ENCODE results near the gene NAA38.
A peak's percentile ranks its signal among the peaks of the same experiment; 100 is the strongest.

The NAA38 gene, protein sequence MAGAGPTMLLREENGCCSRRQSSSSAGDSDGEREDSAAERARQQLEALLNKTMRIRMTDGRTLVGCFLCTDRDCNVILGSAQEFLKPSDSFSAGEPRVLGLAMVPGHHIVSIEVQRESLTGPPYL

DNA sequence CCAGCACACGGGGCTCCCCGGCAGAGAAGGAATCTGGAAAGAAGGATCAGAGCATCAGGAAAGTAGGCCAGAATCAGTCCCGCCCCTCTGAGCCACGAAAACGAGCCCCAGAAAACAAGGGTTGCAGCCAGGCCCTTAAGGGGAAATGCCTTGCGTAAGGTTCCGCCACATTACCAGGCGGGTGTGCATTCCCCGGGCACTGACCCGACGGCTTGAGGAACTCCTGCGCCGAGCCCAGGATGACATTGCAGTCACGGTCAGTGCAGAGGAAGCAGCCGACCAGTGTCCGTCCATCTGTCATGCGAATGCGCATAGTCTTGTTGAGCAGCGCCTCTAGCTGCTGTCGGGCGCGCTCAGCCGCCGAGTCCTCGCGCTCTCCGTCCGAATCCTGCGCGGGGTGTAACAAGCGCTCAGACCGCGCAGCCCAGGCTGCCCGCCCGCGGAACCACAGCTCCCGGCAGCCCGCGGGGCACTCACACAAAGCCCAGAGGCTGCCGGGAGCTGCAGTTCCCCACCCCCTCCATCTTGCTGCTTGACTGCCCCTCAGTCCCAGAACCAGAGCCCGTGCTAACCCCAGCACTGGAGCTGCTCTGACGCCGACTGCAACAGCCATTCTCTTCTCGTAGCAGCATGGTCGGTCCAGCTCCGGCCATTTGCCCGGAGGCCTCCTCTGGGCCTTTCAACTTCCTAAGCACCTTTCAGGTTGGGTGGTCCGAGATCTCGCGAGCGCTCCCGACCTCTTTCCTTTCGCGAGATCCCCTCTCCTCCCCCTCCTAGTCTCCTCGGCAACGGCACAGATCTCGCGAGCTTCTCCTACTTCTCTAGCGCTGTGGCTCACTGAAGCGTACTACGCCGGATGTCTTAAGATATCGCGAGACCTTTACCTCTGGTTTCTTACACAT is at the start of gene NAA38:
Gene NAA38 (minus strand): TSS at position 749 of the 902 bp plus-strand sequence. CDS start 96 bp downstream, at position 653.
- Mint-ChIP-seq H3K4me3 (no peak within 1 kb of the TSS), H3K4me1 (peaks cover 14% of the 10 kb centered on the region), H3K27me3 (no peaks in the 10 kb centered on the region), H3K36me3 (ENCODE audit: low read depth) (peaks cover 30% of the 10 kb centered on the region), H3K27ac (no peak within 1 kb of the TSS), H3K9me3 (no peaks in the 10 kb centered on the region)
- ATAC-seq = peak; percentile 89
- peak; percentile 91 for DNase-seq

DNA sequence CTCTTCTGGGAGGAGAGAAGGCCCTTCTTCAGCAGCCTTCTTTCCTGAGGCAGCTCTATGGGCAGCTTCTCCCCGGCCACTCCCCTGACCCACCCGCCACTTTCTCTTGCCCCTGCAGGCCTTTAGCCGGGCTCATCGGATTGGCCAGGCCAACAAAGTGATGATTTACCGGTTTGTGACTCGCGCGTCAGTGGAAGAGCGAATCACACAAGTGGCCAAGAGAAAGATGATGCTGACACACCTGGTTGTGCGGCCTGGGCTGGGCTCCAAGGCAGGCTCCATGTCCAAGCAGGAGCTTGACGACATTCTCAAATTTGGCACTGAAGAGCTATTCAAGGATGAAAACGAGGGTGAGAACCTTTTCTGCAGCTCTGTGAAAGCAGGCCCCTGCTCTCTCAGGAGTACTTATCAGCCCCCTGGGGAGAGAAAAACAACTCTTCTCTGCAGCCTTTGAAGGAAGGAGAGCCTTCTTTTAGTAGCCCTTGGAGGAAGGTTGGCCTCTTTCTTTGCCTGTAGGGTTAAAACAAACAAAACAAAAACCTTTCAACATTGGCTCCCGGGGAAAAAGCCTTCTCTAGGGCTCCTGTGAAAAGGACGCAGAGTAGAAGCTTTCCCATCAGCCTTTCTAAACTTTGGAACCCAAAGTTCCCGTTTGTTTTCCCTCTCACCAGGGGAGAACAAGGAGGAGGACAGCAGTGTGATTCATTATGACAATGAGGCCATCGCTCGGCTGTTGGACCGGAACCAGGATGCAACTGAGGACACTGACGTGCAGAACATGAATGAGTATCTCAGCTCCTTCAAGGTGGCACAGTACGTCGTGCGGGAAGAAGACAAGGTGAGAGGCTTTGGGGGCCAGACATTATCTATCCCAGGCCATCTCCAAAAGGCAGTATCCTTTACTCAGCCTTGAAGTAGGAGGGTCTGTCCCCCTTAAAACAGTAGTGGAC is 46.1 kb upstream of the NAA38 start:
- H3K27me3 Mint-ChIP-seq = no peaks in the 10 kb centered on the region
- peaks cover 63% of the 10 kb centered on the region for H3K36me3 Mint-ChIP-seq (ENCODE audit: low read depth)
- H3K4me3 Mint-ChIP-seq = no peak overlapping the region
- DNase-seq (no peak), ATAC-seq (no peak)
- H3K9me3 Mint-ChIP-seq = no peaks in the 10 kb centered on the region
- no peaks in the 10 kb centered on the region for H3K4me1 Mint-ChIP-seq
- no peak overlapping the region for H3K27ac Mint-ChIP-seq

DNA sequence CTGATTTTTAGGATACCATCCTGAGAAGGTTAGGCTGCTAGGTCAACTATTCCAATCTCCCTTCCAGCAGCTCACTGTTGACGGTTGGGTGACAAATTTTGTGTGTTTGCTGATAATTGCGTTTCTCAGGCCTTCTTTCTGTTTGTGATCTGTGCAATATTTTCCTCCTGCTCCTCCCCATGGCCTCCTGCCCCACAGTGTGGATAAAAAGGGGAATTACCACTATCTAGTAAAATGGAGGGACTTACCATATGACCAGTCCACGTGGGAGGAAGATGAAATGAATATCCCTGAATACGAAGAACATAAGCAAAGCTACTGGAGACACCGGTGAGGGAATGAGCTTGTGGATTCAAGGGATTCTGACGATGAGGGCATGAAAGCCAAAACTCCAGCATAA is 40.4 kb upstream of the NAA38 start:
- Mint-ChIP-seq H3K27ac (peak overlapping the region; percentile 81), H3K4me1 (peaks cover 12% of the 10 kb centered on the region), H3K27me3 (no peaks in the 10 kb centered on the region), H3K9me3 (no peaks in the 10 kb centered on the region), H3K4me3 (no peak overlapping the region), H3K36me3 (ENCODE audit: low read depth) (peaks cover 65% of the 10 kb centered on the region)
- DNase-seq (no peak), ATAC-seq (peak; percentile 74)

DNA sequence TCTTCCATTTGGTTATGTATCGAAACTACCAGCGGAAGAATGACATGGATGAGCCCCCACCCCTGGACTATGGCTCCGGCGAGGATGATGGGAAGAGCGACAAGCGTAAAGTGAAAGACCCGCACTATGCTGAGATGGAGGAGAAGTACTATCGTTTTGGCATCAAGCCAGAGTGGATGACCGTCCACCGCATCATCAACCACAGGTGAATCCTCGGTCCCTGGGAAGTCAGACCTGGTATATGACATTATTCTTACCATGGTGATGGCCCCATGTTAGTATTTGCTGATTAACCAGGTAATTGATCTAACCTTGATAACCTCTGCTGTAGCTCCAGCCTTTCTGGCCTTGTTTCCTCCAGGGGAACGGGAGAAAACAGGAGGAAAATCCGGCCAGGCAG is 39.7 kb upstream of the NAA38 start:
- H3K4me1 Mint-ChIP-seq = peaks cover 12% of the 10 kb centered on the region
- ATAC-seq (no peak), DNase-seq (no peak)
- no peaks in the 10 kb centered on the region for H3K9me3 Mint-ChIP-seq
- peak overlapping the region; percentile 81 for H3K27ac Mint-ChIP-seq
- H3K27me3 Mint-ChIP-seq = no peaks in the 10 kb centered on the region
- H3K36me3 Mint-ChIP-seq (ENCODE audit: low read depth) = peaks cover 61% of the 10 kb centered on the region
- H3K4me3 Mint-ChIP-seq = no peak overlapping the region

DNA sequence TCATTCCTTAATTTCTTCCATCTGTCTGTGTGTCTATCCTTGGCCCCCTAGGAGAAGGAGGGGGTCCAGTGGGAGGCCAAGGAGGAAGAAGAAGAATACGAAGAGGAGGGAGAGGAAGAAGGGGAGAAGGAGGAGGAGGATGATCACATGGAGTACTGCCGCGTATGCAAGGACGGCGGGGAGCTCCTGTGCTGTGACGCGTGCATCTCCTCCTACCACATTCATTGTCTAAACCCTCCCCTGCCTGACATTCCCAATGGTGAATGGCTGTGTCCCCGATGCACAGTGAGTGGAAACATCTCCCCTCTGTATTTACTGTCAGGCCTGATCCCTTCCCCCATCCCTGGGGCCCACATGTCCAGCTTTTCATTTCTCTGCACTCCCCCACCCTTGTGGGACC is 37.5 kb upstream of the NAA38 start:
- no peak for DNase-seq
- no peaks in the 10 kb centered on the region for H3K9me3 Mint-ChIP-seq
- peaks cover 62% of the 10 kb centered on the region for H3K36me3 Mint-ChIP-seq (ENCODE audit: low read depth)

DNA sequence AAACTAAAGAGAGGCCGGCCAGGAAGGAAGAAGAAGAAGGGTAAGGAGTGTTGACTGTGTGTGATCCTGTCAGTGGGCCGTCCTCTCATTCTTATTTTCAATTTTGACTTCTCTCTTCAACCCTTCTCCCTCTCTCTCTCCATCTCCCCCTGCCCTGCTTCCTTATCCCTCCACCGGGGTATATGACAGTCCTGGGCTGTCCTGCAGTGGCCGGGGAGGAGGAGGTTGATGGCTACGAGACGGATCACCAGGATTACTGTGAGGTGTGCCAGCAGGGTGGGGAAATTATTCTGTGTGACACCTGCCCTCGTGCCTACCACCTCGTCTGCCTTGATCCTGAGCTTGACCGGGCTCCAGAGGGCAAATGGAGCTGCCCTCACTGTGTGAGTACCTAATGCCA is 36.9 kb upstream of the NAA38 start:
- DNase-seq (no peak), ATAC-seq (no peak)
- peaks cover 60% of the 10 kb centered on the region for H3K36me3 Mint-ChIP-seq (ENCODE audit: low read depth)
- H3K27me3 Mint-ChIP-seq = no peaks in the 10 kb centered on the region
- H3K4me1 Mint-ChIP-seq = peaks cover 16% of the 10 kb centered on the region
- no peak overlapping the region for H3K4me3 Mint-ChIP-seq
- no peak overlapping the region for H3K27ac Mint-ChIP-seq
- no peaks in the 10 kb centered on the region for H3K9me3 Mint-ChIP-seq

More for the DNA sequence above, 37.5 kb upstream of the NAA38 start:
- H3K4me3 Mint-ChIP-seq = no peak overlapping the region
- no peak overlapping the region for H3K27ac Mint-ChIP-seq
- peaks cover 16% of the 10 kb centered on the region for H3K4me1 Mint-ChIP-seq
- no peaks in the 10 kb centered on the region for H3K27me3 Mint-ChIP-seq
- ATAC-seq = no peak

DNA sequence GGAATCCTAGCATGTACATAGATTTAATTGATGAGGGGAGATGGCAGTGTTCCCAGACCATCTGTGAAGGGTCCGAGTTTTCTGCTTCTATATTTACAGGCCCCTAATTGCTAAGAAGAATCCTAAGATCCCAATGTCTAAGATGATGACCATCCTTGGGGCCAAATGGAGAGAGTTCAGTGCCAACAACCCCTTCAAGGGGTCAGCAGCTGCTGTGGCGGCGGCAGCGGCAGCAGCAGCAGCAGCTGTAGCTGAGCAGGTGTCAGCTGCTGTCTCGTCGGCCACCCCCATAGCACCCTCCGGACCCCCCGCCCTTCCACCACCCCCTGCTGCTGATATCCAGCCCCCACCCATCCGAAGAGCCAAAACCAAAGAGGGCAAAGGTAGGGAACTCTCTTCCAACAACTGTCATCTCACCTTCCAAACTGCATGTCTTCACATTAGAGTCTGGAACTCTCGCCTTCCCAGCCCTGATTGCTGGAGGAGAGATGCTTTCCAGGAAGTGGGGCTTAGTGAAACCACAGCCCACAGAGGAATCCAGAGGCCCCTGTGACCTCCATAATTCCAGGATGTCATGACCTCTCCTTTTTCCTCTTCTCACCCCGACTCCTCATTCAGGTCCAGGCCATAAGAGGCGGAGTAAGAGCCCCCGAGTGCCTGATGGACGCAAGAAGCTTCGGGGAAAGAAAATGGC is 36.0 kb upstream of the NAA38 start:
- Mint-ChIP-seq H3K9me3 (no peaks in the 10 kb centered on the region), H3K4me3 (no peak overlapping the region), H3K27me3 (no peaks in the 10 kb centered on the region), H3K27ac (no peak overlapping the region), H3K4me1 (peaks cover 16% of the 10 kb centered on the region), H3K36me3 (ENCODE audit: low read depth) (peaks cover 55% of the 10 kb centered on the region)
- DNase-seq = no peak
- ATAC-seq = no peak

DNA sequence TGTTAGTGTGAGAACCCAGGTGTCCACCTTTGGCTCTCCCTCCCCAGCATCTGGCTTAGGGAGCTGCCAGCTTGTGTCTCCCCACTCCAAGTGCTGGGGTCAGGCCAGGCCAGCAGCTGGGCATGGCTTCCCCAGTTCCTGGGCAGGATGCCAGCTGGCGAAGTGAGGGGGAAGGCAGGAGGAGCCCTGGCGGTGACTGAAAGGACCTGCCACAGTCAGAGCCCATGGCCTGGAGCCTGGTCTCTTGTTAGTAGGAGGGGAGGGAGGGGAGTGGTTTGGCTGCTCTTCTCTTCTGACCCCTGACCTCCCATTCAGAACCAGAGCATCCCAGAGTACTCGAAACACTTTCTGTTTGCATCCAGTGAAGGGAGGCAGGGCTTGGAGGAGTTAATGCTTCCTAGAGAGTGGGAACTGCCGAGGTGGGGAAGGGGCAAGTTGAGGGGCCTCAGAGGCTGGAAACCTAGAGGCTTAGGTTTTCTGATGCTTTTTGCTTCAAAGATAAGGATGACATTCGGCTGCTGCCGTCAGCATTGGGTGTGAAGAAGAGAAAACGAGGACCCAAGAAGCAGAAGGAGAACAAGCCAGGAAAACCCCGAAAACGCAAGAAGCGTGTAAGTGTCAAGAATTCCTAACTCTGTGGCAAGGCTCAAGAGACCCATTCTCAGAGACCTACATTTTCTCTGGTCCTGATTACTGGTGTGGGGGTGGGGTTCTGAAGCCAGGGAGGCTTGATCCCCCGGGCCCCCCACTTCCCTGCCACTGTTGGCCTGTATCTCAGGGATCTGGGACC is 32.0 kb upstream of the NAA38 start:
- Mint-ChIP-seq H3K36me3 (ENCODE audit: low read depth) (peaks cover 32% of the 10 kb centered on the region), H3K27me3 (no peaks in the 10 kb centered on the region)

DNA sequence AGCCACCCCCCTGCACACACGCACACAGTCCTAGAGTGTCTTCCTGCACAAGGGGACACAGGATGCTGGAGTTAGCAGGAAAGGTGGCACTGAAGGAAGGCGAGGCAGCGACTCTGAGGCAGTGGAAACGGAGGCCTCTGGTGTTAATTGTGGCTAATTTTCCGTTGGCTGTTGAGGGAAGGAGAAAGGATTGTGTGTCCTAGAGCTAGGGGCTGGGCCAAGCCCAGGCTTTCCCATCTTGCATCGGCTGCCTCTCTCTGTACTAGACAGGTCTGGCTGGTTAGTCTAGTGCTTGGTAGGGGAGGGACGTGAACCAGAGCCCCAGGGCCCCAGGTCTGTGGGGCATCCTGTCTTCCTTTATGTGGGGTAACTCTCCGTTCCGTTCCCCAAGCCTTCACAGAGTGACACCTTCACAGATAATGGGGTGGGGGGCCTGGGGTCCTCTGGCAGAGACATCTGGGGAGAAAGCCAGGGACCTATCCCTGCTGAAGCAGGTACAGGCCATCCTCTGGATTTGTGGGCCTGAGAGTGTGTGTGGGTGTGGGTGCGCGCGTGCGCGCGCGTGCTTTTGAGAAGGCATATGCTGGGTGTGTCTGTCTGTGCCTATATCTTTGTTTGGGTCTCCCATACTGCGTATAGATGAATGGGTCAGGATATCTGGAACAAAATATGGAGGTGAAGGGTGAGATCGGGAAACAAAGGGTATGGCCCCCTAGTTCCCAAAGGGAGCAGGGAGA is 31.0 kb upstream of the NAA38 start, which contains the start of gene CHD3:
Gene CHD3 (plus strand): TSS at position 606 of the 737 bp plus-strand sequence. CDS start 212 bp downstream, outside the sequence.
- no peak within 1 kb of the TSS for H3K4me3 Mint-ChIP-seq
- ATAC-seq = peak; percentile 25
- peaks cover 10% of the 10 kb centered on the region for H3K4me1 Mint-ChIP-seq
- no peaks in the 10 kb centered on the region for H3K27me3 Mint-ChIP-seq
- no peaks in the 10 kb centered on the region for H3K9me3 Mint-ChIP-seq
- peak; percentile 65 for DNase-seq
- no peak within 1 kb of the TSS for H3K27ac Mint-ChIP-seq
- peaks cover 27% of the 10 kb centered on the region for H3K36me3 Mint-ChIP-seq (ENCODE audit: low read depth)

More for the DNA sequence above, 32.0 kb upstream of the NAA38 start:
- Mint-ChIP-seq H3K4me1 (peaks cover 10% of the 10 kb centered on the region), H3K9me3 (no peaks in the 10 kb centered on the region), H3K27ac (no peak overlapping the region), H3K4me3 (no peak overlapping the region)
- ATAC-seq (no peak), DNase-seq (peak; percentile 58)

DNA sequence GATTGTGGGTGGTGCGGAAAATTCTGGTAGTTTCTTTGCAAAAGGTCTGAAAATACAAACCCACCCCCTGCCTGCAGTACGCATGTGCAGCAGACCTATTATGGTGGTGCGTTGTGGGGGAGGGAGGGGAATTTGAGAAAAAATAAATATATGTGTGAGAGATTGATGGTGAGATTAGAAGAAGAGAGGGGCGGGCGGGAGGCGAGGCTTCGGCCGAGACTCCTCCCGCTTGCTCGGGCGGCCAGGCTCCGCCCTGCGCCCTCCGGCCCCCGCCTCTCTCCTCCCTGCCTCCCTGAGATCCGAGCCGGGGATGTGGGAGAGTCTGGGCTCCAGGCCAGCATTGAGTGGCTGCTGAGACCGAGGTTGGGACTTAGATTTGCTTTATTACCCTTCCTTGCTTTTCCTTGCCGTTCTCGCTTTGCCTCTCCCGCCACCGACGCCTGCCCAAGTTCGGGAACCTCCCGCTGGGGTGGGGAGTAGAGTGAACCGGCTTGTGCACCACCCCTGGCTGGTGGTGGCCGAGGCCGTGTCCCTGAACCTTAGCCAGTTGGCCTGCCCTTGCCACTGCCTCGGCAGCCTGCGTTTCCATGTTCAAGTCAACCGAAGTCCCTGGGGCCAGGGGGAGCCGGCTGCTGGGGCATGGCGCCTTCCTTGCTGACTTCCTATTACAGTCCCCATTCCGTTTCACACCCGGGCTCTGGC is 30.3 kb upstream of the NAA38 start:
- Mint-ChIP-seq H3K4me3 (no peak overlapping the region), H3K36me3 (ENCODE audit: low read depth) (peaks cover 27% of the 10 kb centered on the region), H3K27ac (no peak overlapping the region), H3K9me3 (no peaks in the 10 kb centered on the region), H3K27me3 (no peaks in the 10 kb centered on the region), H3K4me1 (peaks cover 10% of the 10 kb centered on the region)
- peak; percentile 76 for ATAC-seq
- peak; percentile 85 for DNase-seq

DNA sequence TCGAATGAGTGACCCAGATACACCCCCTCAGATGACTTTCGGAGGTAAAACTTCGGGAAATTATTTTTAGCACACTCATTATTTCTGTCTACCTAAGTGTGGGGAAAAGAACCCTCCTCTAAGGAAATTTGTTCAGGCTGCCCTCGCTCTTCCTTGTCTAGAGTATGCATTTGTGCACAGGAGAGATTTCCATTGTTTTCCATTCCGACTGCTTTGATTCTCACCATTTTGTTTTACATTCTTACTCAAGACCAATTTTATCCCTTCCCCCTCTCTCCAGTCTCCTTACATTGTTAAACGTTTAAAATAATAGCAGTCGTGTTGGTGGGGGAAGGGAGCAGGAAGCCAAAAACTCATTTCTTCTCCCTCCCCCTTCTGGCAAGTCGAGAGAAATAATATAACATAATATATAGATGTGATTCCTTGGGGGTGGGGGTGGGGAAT is 29.7 kb upstream of the NAA38 start:
- H3K9me3 Mint-ChIP-seq = no peaks in the 10 kb centered on the region
- no peak overlapping the region for H3K27ac Mint-ChIP-seq
- H3K4me3 Mint-ChIP-seq = no peak overlapping the region
- ATAC-seq (no peak), DNase-seq (no peak)
- peaks cover 10% of the 10 kb centered on the region for H3K4me1 Mint-ChIP-seq
- peaks cover 26% of the 10 kb centered on the region for H3K36me3 Mint-ChIP-seq (ENCODE audit: low read depth)
- H3K27me3 Mint-ChIP-seq = no peaks in the 10 kb centered on the region

DNA sequence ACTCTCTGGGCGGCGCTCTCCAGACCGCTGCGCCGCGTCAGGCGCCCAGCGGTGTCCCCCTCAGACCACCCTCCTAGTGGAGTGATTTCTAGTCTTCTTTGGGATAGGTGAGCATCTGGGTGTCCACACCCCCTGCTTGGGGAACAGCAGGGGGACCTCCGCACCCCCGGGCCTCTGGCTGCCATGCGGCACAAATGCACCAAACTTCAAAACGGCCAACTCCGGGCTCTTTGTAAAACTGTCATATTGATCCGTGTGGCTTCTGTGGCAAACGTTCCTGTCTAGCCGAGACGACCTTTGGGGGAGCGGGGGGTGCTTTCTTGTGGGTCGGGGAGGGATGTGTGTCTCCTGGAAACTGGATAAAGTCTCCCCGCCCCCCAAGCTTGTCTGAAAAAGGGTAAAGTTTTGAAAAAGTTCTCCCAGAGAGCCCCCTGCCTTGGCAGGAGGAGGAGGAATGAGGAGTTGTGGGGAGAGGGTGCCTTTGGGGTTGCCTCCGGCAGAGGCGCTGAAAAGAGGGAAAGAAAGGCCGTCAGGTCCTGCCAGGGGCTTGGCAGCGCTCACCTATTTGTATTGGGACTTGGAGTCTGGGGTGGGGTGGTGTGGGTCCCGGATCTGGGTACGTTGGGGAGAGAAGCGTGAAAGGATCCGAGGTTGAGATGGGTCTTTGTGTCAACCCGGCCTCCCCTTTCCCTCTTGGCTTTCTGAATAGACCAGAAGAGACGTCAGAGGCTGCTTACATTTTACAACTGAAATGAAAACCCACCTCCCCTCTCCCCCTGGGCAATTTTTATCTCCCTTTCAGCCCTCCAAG is 29.1 kb upstream of the NAA38 start:
- DNase-seq = peak; percentile 69
- peak; percentile 6 for ATAC-seq
- peaks cover 10% of the 10 kb centered on the region for H3K4me1 Mint-ChIP-seq

More for the DNA sequence above, 29.1 kb upstream of the NAA38 start:
- Mint-ChIP-seq H3K4me3 (no peak overlapping the region), H3K27me3 (no peaks in the 10 kb centered on the region), H3K36me3 (ENCODE audit: low read depth) (peaks cover 22% of the 10 kb centered on the region), H3K27ac (no peak overlapping the region), H3K9me3 (no peaks in the 10 kb centered on the region)
